Activated CD8-positive, alpha-beta memory T cell treated with anti-CD3 and anti-CD28 coated beads for 36 hours (primary cell): ENCODE measurements around the gene PRKD2. TPM values are rescaled to one million over a fixed set of nuclear protein-coding genes. Genes with fewer than 3 reads are reported as not detected.

ENCODE experiments used
- CTCF ChIA-PET: fragments of 350-600 bp; sonication (Branson Sonifier 250); formaldehyde crosslinking; loops from one replicate; lab custom pipeline; 2021; ENCODE audit warnings: antibody characterized with exemption; lab: Charles Lee
- POLR2A ChIA-PET: fragments of 350-600 bp; sonication (Branson Sonifier 250); formaldehyde crosslinking; loops from one replicate; lab custom pipeline; 2021; ENCODE audit warnings: antibody characterized with exemption; lab: Charles Lee
- total RNA-seq, 2 experiments: library from RNA; stranded (reverse); gene quantifications; one replicate each; pipeline ENCODE4 v1.2.3, GENCODE V29; 2021

The PRKD2 gene
- total RNA-seq, 2 experiments from 2014 or later = 60.5 to 65.2 TPM

DNA sequence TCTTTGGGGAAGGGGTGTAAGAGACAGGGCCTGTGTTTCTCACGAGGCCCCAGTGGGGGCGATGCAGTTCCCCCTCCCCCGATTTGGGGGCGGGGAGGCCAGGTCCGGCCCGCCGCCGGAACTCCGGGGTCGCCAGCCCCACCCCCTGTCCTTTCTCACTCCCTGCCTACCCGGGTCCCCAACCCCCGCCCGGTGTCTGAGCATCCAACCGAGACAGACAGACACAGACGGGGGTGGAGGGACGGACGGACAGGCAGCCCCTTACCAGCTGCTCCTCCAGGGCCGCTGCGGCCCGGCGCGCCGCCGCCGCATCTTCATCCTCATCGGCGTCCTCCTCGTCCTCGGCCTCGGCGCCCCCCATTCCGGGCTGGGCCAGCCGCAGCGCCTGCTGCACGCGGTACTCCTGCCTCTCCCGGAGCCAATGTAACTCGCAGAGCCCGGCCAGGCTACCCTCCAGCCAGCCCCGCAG is 56.3 kb downstream of the PRKD2 start:
- POLR2A ChIA-PET = interaction anchor here (0.6 to 1.6 kb wide), 5 partner anchors 20 to 127 kb away, joined by 3 to 7 read pairs (median 3); partner anchors contain the start of gene CALM3
- CTCF ChIA-PET = interaction anchor here (0.9 to 6.4 kb wide), 6 partner anchors 37 to 168 kb away, joined by 4 to 112 read pairs (median 4); no protein-coding TSS in a partner anchor

DNA sequence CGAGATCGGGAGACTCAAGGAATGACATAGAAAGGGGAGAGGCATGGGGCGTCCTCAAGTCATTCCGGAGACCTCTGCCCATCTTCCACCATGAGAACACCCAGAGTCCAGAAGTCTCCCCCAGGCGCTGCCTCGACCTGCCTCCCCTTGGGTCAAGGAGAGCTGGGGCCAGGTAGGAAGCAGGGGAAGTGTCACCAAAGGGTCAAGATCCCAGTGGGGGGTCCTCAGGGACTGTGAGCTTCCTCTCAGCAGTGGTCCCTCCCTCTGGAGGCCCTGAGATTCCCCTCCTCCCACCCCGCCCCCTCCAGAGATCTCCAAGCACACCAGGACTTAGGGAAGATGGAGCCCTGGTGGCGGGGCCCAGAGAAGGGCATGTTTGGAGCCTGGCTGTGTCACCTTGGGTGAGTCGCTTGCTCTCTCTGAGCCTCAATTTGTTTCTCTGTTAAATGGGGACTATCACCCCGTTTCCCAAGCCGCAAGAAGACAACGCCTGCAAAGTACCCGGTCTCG is 56.9 kb downstream of the PRKD2 start:
- POLR2A ChIA-PET = no interaction called here
- CTCF ChIA-PET = interaction anchor here (1.0 to 6.4 kb wide), 2 partner anchors 44 to 45 kb away, joined by 4 to 112 read pairs; no protein-coding TSS in a partner anchor

DNA sequence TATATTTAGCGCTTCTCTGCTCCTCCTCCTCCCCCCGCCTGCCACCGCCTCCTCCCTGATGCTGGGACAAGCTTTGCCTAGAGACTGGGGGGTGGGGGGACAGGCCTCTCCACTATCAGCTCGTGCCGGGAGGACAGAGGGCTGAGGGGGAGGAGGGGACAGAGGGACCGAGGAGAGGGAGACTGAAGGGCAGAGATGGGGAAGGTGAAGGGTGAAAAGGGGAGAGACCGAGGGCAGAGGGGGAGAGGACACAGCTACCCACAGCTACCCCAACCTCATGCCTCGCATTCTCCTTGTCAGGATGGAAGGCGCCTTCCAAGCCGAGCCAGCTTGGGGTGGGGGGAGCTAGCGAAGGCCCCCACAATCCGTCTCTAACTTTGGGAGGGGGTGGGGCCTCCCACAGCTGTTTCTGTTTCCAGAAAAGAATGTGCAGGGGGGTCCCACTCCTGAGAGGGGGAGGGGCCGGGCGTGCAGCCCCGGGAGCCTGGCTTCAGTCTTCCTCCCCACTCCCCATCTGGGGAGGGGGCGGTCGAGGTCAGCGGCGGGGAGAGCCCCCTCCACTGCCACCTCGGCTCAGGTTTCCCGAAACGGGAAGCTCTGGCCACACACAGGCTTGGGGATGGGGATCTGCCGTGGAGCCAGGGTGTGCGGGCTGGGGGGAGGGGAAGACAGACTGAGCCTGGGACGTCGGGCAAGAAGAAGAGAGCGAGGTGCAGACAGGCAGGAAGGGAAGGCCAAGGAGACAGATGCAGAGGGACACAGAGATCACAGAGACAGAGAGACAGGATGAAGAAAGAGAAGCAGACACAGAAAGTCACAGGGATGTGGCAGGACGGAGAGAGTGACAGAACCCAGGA is 57.5 kb downstream of the PRKD2 start:
- POLR2A ChIA-PET = no interaction called here

DNA sequence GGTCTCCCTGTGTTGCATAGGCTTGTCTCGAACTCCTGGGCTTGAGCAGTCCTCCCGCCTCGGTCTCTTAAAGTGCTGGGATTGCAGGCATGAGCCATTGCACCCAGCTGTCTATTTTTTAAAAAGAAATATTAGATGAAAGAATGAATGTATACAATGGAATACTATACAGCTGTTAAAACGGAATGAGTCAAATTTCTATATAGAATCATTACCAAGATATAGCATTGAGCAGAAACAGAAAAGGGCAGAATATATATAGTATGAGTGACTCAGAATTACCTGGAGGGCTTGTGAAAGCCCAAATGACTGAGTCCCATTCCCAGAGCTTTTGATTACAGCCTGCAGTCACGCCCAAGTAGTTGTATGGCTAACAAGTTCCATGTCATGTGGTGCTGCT is 60.4 kb downstream of the PRKD2 start:
- CTCF ChIA-PET = interaction anchor here (0.7 to 1.0 kb wide), 3 partner anchors 13 to 309 kb away, joined by 3 to 4 read pairs (median 4); partner anchors contain the start of gene GNG8

More for the DNA sequence above, 57.5 kb downstream of the PRKD2 start:
- CTCF ChIA-PET = interaction anchor here (0.6 to 6.4 kb wide), 3 partner anchors 44 to 370 kb away, joined by 3 to 112 read pairs (median 4); no protein-coding TSS in a partner anchor

DNA sequence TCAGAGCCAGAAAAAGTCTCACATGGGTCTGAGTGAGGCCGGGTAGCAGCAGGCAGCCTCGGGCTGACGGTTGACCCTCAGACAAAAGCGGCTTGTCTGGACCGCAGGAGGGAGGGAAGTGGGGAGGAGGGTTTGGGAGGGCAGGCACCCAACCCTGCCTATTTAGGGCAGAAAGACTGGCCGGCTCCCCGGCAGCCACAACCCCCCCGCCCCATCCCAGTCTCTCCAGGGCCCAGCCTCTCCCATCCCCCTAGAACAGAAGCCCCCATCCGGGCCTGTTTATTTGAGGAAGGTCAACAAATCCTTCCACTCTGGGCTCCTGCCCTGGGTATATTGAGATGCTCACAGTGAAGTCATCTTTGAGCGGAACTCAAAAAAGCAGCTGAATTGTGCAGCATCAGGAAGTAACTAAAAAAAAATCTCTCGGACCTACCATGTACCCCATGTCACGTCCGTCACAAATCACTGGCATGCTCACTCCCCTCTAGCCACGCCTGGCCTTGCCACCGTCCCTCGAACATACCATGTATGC is 62.2 kb downstream of the PRKD2 start:
- POLR2A ChIA-PET = no interaction called here
- CTCF ChIA-PET = no interaction called here

More for the DNA sequence above, 60.4 kb downstream of the PRKD2 start:
- POLR2A ChIA-PET = no interaction called here

DNA sequence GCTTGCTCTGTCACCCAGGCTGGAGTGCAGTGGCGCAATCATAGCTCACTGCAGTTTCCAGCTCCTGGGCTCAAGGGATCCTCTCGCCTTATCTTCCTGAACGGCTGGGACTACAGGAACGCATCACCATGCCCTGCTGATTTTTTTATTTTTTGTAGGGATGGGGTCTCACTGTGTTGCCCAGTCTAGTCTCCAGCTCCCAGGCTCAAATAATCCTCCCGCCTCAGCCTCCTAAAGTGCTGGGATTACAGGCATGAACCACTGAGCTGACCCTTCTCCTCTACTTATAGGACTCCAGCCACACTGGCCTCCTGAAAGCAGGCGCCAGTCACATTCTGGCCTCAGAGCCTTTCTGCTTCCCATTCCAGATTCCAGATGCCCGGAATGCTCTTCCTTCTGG is 66.5 kb downstream of the PRKD2 start:
- CTCF ChIA-PET = no interaction called here

DNA sequence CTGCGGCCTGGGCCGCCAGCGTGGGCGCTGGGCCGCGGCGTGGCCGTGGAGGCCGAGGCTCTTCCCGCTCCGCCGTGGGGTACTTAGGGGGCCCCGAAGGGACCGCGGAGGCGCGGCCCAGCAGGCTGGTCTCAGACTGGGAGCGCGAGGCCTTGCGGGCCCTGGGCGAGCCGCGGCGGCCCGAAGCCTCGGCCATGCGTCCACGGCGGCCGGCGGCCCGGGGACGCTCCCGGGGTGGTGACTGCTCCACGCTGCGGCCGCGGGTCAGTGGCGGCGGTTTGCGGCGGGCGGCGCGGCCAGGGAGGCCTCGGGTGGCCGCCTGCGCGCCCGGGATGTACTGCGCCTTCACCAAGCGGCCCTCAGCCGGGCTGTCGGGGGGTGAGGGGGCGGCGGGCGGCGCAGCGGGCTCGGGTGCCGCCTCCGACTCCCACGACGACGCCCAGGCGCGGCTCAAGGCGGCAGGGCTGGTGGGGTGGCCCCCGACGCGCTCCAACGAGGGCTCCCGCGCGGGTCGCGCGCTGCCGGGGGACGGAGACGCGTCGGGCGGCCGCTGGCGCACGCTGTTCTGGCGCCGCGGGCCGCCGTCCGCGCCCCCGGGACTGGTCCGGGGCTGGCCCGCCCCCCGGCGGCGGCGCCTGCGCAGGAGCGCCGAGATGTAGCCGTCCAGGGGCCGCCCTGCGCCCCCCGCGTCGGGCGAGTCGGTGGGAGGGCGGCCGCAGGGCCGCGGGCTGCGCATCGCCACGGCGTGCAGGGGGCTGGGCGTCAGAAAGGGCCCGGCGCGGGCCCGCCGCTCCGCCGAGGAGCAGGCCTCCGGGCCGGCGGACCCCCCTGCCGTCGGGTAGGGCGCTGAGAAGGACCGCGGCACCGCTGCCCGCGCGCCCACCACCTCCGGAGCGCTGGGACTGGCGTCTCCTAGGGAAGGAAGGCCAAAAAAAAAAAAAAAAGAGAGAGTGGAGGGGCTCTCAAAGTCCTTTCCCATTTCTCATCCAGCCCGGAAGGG is 67.7 kb downstream of the PRKD2 start:
- ChIA-PET CTCF (interaction anchor here (1.7 kb wide), 1 partner anchor 13 kb away, joined by 7 read pairs; the partner anchor contains the start of gene DACT3), POLR2A (no interaction called here)

More for the DNA sequence above, 66.5 kb downstream of the PRKD2 start:
- POLR2A ChIA-PET = no interaction called here

DNA sequence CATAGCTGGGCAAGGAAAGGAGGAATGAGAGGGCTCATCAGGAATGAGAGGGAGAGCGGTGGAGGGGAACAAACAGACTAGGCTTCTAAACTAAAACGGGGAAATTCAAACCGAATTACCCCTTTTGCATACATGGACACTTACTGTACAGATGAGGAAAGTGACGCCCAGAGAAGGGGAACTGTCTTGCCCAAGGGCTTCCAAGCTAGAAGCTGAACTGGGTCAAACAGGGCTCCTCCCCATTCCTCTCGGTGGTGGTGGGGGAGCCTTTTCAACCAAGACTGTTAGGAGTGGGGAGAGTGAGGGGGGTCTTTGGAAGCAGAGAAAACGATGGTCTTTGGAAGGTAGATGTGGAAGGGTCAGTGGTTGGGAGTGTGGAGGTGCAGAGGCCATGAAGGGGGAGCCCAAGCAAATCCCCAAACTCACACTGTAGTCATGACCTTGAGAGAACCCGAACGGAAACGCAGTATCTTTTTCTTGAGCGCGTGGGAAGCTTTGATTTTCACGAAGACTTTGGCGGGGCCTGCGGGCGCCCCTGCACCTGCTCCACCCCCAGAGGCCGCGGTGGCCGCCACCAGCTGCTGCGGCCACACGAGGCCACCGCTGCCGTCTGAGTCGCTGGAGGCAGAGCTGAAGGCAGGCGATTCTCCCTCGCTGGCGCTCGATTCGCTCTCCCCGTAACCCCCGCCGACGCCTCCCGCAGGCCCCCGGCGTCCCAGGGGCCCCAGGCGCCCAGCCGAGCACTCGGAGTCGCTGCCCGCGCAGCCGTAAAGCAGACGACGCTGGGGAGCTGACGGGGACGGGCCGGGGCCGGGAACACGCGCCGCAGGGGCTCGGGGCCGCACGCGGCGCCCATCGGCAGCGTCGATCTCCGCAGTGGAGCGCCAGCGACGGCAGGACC is 68.6 kb downstream of the PRKD2 start:
- ChIA-PET POLR2A (no interaction called here), CTCF (interaction anchor here (1.7 kb wide), 1 partner anchor 13 kb away, joined by 7 read pairs; the partner anchor contains the start of gene DACT3)

DNA sequence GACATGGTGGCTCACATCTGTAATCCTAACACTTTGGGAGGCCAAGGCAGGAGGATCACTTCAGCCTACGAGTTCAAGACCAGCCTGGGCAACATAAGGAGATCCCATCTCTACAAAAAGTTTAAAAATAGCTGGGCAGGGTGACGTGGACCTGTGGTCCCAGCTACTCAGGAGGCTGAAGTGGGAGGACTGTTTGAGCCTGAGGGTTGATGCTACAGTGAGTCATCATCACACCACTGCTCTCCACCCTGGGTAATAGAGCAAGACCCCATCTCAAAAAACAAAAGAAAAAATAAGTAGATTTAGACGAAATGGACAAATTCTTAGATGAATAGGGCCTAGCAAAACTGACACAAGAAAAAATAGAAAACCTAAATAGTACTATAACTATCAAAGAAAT is 70.5 kb downstream of the PRKD2 start:
- POLR2A ChIA-PET = no interaction called here
- CTCF ChIA-PET = interaction anchor here (1.2 to 1.6 kb wide), 2 partner anchors 11 to 32 kb away, joined by 3 to 5 read pairs; no protein-coding TSS in a partner anchor

DNA sequence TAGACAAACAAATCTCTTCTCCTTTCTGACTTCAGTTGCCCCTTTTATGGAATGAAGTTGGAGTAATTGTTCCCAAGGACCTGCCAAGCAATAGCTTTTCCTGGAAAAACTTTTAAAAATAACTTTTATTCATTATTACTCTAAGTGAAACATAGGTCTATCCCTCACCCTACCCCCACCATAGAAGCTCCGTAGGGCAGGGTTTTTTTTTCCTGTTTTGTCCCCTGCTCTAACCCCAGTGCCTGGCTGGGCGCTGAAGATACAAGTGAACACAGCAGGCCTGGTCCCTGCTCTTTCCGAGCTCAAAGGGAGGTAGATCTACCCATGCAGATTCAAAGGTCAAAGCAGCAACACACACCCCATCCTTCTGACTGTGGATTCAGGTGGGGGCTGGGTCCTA is 72.2 kb downstream of the PRKD2 start:
- CTCF ChIA-PET = interaction anchor here (1.6 kb wide), 1 partner anchor 13 kb away, joined by 3 read pairs; no protein-coding TSS in a partner anchor
- POLR2A ChIA-PET = no interaction called here

DNA sequence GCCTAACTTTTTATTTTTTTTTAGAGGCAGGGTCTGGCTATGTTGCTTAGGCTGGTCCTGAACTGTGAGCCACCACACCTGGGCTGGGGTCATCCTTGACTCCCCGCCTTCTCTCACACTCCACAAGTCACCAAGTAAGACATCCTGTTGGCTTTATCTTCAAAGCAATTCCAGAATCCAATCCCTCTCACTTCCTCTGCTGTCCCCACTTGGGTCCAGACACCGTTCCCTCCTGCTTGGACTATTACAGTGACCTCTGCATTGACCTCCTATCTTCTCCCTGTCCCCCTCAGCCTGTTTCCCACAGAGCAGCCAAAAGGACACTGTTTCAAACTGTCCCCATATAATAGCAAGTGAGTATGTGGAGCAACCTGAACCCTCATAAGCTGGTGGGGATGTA is 76.3 kb downstream of the PRKD2 start:
- CTCF ChIA-PET = interaction anchor here (1.0 kb wide), 1 partner anchor 199 kb away, joined by 3 read pairs; no protein-coding TSS in a partner anchor
- POLR2A ChIA-PET = interaction anchor here (0.7 kb wide), 1 partner anchor 20 kb away, joined by 3 read pairs; the partner anchor contains the start of gene DACT3

DNA sequence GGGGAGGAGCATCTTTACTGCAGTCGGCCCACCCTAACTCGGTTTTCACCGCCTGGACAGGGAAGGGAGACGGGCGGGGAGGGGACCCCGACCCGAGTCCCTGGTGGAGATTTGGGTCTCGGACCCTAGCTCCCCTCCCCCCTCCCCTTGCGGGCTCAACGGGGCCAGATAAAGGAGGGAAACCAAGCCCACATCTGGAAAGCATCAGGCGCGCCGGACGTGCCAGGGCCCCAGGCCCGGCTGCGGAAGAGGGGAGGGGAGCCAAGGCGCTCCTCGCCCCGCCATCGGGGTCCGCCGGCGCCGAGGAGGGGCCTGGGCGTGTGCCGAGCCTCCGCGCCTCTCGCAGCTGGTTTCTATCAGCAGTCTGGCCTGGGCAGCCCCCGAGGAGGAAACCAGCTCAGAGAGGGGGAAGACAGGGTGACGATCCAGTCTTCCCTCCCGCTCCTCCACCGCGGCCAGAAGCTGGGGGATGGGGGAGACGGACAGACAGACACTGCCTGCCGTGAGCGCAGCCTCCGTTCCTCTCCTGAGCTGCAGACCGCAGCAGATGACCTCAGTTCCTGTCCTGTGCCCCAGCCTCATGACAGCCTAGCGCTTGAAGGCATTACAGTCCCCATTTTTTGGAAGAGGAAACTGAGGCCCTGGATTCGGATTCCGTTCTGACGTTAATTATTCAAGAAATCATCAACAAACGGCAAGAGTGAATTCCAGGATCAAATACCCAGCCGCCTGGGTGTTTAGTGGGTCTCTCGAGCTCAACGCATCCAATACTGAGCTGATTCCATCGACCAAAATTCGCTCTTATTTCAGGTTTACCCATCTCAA is 77.3 kb downstream of the PRKD2 start:
- ChIA-PET CTCF (interaction anchor here (0.6 to 1.0 kb wide), 3 partner anchors 145 to 1242 kb away, joined by 3 read pairs; no protein-coding TSS in a partner anchor), POLR2A (no interaction called here)

DNA sequence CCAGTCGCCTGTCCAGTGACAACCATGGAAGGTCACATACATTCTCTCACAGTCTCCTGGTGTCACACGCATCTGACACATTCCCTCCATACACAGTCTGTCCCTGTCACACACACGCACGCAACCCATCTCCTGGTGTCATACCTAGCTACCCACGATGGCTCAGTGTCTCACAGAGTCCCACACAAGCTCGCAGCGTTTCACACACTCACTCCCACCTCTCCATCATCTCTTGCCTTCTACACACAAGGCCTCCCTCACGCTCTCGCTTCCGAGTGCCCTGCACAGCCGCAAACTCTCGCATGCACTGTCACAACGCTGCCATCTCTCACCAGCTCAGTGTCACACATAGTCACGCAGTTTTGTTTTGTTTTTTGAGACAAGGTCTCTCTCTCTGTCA is 79.7 kb downstream of the PRKD2 start:
- ChIA-PET CTCF (interaction anchor here (0.6 to 1.7 kb wide), 3 partner anchors 19 to 46 kb away, joined by 3 to 7 read pairs (median 3); partner anchors contain the start of gene DACT3), POLR2A (no interaction called here)

DNA sequence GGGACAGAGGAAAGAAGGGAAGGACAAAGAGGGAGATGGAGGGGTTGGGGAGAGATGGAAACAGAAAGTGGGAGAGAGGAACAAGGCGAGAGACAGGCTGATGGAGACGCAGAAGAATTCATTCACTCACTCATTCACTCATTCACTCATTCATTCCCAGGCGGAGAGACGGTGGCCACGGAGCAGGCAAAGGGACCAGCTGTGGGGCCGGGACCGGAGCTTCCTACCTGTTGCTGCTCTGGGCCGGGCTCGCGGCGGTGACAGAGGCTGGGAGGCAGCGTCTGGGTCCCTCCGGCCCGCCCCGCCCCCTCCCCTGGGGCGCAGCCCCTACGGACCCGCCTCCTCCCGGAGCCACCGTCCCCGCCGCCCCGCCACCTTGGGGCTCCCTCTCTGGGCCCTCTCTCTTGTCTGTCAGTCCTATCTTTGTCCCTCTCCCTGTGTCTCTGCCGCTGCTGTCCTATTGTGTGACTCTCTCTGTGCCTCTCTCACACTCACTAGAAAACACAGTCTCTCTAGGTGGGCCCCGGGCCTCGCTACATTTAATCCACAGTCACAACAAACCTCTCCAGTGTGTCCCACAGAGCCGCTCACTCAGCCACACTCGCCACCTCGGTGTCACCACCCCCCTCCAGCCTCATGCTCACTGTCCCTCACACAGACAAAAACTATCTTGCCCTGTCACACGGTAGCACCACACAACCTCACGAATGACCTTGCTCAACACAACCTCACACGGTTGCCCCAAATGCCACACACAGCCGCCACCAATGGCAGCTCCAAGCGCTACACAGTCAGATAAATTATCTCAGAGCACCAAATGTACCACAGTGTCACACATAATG is 80.8 kb downstream of the PRKD2 start, which contains the start of gene GNG8:
Gene GNG8 (minus strand): TSS at position 283 of the 842 bp plus-strand sequence. CDS start 1,520 bp downstream, outside the sequence.
- POLR2A ChIA-PET = no interaction called here

DNA sequence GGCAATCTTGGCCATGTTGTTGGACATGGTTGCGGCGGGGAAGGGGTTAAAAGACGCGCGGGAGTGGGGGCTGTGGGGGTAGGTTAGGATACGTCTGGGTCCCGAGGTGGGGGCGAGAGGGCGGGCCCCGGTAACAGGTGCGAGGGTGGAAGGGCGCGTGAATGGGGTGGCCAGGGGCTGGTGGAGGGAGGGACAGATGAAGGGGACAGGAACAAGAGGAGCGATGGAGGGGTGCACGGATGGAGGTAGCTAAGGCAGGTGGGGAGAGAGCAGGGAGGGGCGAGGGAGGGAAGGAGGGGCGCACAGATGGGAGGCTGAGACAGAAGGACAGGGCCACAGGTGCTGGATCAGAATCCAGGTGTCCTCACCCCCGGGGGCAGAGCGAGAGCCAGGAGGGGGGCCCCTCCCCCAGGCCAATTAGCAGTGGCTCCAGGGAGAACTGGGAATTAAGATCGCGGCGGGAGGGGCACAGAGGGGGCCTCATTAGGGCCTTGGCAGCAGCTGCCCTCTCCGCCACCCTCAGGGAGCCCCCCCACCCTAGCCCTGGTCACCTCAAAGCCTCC is 82.2 kb downstream of the PRKD2 start:
- CTCF ChIA-PET = interaction anchor here (1.1 to 1.8 kb wide), 2 partner anchors 11 to 18 kb away, joined by 3 read pairs; no protein-coding TSS in a partner anchor

More for the DNA sequence above, 80.8 kb downstream of the PRKD2 start, which contains the start of gene GNG8:
- CTCF ChIA-PET = interaction anchor here (1.0 to 1.7 kb wide), 3 partner anchors 21 to 26 kb away, joined by 3 to 7 read pairs (median 4); partner anchors contain the start of gene DACT3

More for the DNA sequence above, 82.2 kb downstream of the PRKD2 start:
- POLR2A ChIA-PET = interaction anchor here (1.4 kb wide), 1 partner anchor 34 kb away, joined by 10 read pairs; the partner anchor contains the start of gene CALM3
